MCF 10A (cell line): ENCODE measurements around the gene NUDT4. TPM values are rescaled to one million over a fixed set of nuclear protein-coding genes. Genes with fewer than 3 reads are reported as not detected.

ENCODE experiments used
- Bru-seq: library from RNA; stranded (reverse); fragments of 400-500 nt; gene quantifications from one replicate; lab custom pipeline; 2021; lab: Mats Ljungman, UMichigan
- BruChase-seq, 2 experiments: library from RNA; stranded (reverse); fragments of 400-500 nt; gene quantifications; one replicate each; lab custom pipeline; 2021; lab: Mats Ljungman, UMichigan
- BruUV-seq: library from RNA; stranded (reverse); fragments of 400-500 nt; replicated peaks from 2 replicates; lab custom pipeline; 2021; lab: Mats Ljungman, UMichigan
- CTCF ChIA-PET: fragments of 300-600 bp; sonication (Branson Sonifier 250); formaldehyde crosslinking; extraction: SDS; loops from one replicate; lab custom pipeline; 2021; ENCODE audit warnings: antibody characterized with exemption, inconsistent platforms; lab: Yijun Ruan, JAX
- POLR2A ChIA-PET: fragments of 300-600, 350-650 bp; sonication (Branson Sonifier 250); formaldehyde crosslinking; extraction: SDS; loops from one replicate; lab custom pipeline; 2020; ENCODE audit warnings: antibody characterized with exemption, inconsistent platforms; lab: Yijun Ruan, JAX
- DNase-seq: peaks from one replicate; pipeline ENCODE4 v3.0.0-alpha.2; 2018; ENCODE audit not compliant: unreplicated experiment
- H3K27ac Mint-ChIP-seq: one replicate; pipeline ENCODE4 v1.8.0; 2022; ENCODE audit warnings: mild to moderate bottlenecking, low read depth, mixed read lengths; ENCODE audit not compliant: unreplicated experiment
- H3K27me3 Mint-ChIP-seq: one replicate; pipeline ENCODE4 v1.8.0; 2022; ENCODE audit warnings: mixed read lengths; ENCODE audit not compliant: insufficient read depth, unreplicated experiment
- H3K36me3 Mint-ChIP-seq: one replicate; pipeline ENCODE4 v1.8.0; 2022; ENCODE audit warnings: mild to moderate bottlenecking, moderate library complexity, mixed read lengths; ENCODE audit not compliant: insufficient read depth, unreplicated experiment
- H3K4me1 Mint-ChIP-seq: one replicate; pipeline ENCODE4 v1.8.0; 2022; ENCODE audit warnings: mixed read lengths; ENCODE audit not compliant: insufficient read depth, unreplicated experiment
- H3K4me3 Mint-ChIP-seq: one replicate; pipeline ENCODE4 v1.8.0; 2022; ENCODE audit warnings: mild to moderate bottlenecking, moderate library complexity, mixed read lengths; ENCODE audit not compliant: unreplicated experiment
- H3K9me3 Mint-ChIP-seq: one replicate; pipeline ENCODE4 v1.8.0; 2022; ENCODE audit warnings: mixed read lengths; ENCODE audit not compliant: unreplicated experiment
- CTCF ChIP-seq: fragments of 200-600 bp; IDR thresholded peaks from one replicate; pipeline ENCODE4 v1.8.0; 2022; ENCODE audit warnings: antibody characterized with exemption, mild to moderate bottlenecking; ENCODE audit not compliant: unreplicated experiment
- intact Hi-C: fragments of 100-400 bp; cut with micrococcal nuclease; formaldehyde crosslinking; loops from 2 replicates; pipeline ENCODE4 v1.14.1; 2022
- long read RNA-seq: library from polyadenylated mRNA; stranded (forward); transcript quantifications from one replicate; pipeline ENCODE4 v2.0.0, GENCODE V29; 2022
- total RNA-seq: library from RNA; stranded (reverse); gene quantifications from 2 replicates; pipeline ENCODE4 v1.2.3, GENCODE V29; 2022

Gene NUDT4
- 79.8 and 91.0 TPM in 2 replicates for total RNA-seq
- Bru-seq, nascent RNA = percentile 92 among the genes with signal in this experiment
- BruChase-seq, experiment 1, labeled RNA remaining after a 6-hour chase = percentile 95 among the genes with signal in this experiment
- percentile 92 among the genes with signal in this experiment for BruChase-seq, experiment 2, labeled RNA remaining after a 2-hour chase
- long read RNA-seq, full-length matches to known transcripts = 495 of 550 reads
- long read RNA-seq, partial matches to known transcripts = 3 of 550 reads
- long read RNA-seq, other reads (novel, unspliced or antisense) = 52 of 550 reads

DNA sequence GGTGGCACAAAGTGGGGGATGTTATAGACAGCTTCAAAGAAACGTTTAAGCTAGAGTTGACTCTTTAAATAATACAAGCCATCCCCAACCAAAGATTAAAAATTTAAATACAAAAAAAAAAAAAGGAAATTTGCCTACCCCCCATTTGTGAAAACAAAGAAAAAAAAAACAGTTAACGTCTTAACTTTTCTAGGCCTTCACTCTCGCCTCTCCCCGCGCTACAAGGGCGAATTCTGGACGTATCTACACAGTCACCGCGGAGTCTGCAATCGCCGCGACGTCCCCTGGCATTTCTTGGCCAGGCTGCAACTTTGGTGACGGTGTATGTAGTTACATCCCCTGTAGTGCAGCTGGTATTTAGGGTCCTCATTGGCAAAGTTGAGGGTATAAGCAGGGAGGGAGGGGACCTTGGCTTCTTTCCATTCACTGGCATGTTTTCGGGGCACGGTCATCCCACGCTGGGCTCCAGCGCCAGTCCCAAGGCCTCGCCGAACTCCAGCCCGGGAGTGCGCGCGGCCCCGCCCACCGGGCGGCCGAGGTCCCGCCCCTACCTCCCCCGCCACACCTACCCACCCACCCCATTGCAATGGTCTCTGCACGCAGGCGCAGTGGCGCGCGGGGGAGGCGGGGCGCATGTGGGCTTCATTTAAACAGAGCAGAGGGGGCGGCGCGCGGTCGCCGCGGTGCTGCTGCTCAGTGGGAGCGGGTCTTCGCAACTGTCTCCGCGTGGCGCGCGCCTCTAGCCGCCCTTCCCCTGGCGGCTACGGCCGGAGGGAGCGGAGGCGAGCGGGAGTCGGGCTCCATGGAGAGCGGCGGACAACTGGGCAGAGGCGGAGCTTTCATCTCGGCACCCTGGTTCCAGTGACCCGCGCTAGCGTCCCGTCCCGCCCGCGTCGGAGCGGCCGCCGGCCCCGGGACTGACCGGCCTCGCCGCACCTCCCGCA is at the start of gene NUDT4:
NUDT4 (plus strand) TSS at position 674 of the 944 bp plus-strand sequence. CDS start 398 bp downstream, outside the sequence.
- Mint-ChIP-seq H3K9me3 (no peaks in the 10 kb centered on the region), H3K36me3 (peaks cover 6% of the 10 kb centered on the region), H3K27me3 (no peaks in the 10 kb centered on the region), H3K4me3 (peak within 1 kb of the TSS; percentile 98), H3K4me1 (peaks cover 24% of the 10 kb centered on the region), H3K27ac (peak within 1 kb of the TSS; percentile 79)
- intact Hi-C loops = loop anchor here (2.0 to 5.0 kb wide), 2 partner anchors 135 to 251 kb away; no protein-coding TSS in a partner anchor
- ChIA-PET POLR2A (interaction anchor here (0.6 to 6.1 kb wide), 21 partner anchors 10 to 448 kb away, joined by 3 to 53 read pairs (median 3); partner anchors contain the start of gene EEA1), CTCF (interaction anchor here (0.7 to 1.7 kb wide), 2 partner anchors 250 to 604 kb away, joined by 3 to 9 read pairs; no protein-coding TSS in a partner anchor)
- DNase-seq = peak; percentile 93
- no peak for TF ChIP-seq CTCF
- BruUV-seq = TSS peak; percentile 78

- no peak for DNase-seq
- Mint-ChIP-seq H3K9me3 (no peaks in the 10 kb centered on the region), H3K27me3 (no peaks in the 10 kb centered on the region), H3K27ac (no peak overlapping the region), H3K4me1 (no peaks in the 10 kb centered on the region), H3K36me3 (peaks cover 7% of the 10 kb centered on the region), H3K4me3 (no peak overlapping the region)
- CTCF ChIA-PET = interaction anchor here (0.7 kb wide), 1 partner anchor 762 kb away, joined by 4 read pairs; no protein-coding TSS in a partner anchor
- BruUV-seq = no TSS peak
- POLR2A ChIA-PET = no interaction called here
- intact Hi-C loops = no loop called here
- no peak for TF ChIP-seq CTCF
These were observed 44.7 kb upstream of the NUDT4 start for GRCh38 chr12:93333054-93333453.

DNA sequence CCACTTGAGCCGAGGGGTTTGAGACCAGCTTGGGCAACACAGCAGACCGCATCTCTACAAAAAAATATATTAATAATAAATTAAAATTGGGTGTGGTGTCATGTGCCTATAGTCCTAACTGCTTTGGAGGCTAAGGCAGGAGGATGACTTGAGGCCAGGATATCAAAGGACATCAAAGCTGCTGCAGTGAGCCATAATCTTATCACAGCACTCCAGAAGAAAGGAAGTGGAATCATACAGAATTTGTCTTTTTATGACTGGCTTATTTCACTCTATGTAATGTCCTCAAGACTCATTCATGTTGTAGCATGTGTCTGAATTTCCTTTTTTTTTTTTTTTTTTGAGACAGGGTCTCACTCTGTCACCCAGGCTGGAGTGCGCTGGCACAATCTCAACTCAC is 43.9 kb upstream of the NUDT4 start:
- ChIA-PET CTCF (no interaction called here), POLR2A (no interaction called here)
- intact Hi-C loops = no loop called here
- H3K9me3 Mint-ChIP-seq = no peaks in the 10 kb centered on the region
- no peak overlapping the region for H3K27ac Mint-ChIP-seq
- TF ChIP-seq CTCF = no peak
- H3K36me3 Mint-ChIP-seq = peaks cover 7% of the 10 kb centered on the region
- H3K27me3 Mint-ChIP-seq = no peaks in the 10 kb centered on the region
- H3K4me3 Mint-ChIP-seq = no peak overlapping the region
- DNase-seq = no peak
- no TSS peak for BruUV-seq
- no peaks in the 10 kb centered on the region for H3K4me1 Mint-ChIP-seq
